CD4-positive, alpha-beta T cell (primary cell): ENCODE data around the gene SIMC1. TPM values are rescaled to one million over a fixed set of nuclear protein-coding genes. Genes with fewer than 3 reads are reported as not detected.
A peak's percentile ranks its signal among the peaks of the same experiment; 100 is the strongest.

Experiments
- ATAC-seq: fragments of 200-7000 bp; cut with Tn5 transposase; one replicate; pipeline ENCODE4 v1.10.0; 2022; ENCODE audit warnings: mild to moderate bottlenecking; ENCODE audit not compliant: poor library complexity
- CTCF ChIA-PET: fragments of 350-600 bp; sonication (Branson Sonifier 250); formaldehyde crosslinking; loops from one replicate; lab custom pipeline; 2021; ENCODE audit warnings: antibody characterized with exemption, inconsistent platforms; lab: Charles Lee
- POLR2A ChIA-PET: fragments of 350-600 bp; sonication (Branson Sonifier 250); formaldehyde crosslinking; loops from one replicate; lab custom pipeline; 2021; ENCODE audit warnings: antibody characterized with exemption, inconsistent platforms; lab: Charles Lee
- DNase-seq, 14 experiments: peaks; one replicate each; pipeline ENCODE4 v3.0.0-alpha.2; 2013 to 2020; ENCODE audit warnings: mixed read lengths in 2 of 14
- H3K27ac ChIP-seq, 2 donors: one replicate each; pipeline versions ENCODE4 v1.5.1 to v1.7.0; 2013; ENCODE audit warnings: low read length in 2 of 2, low read depth in 1 of 2, mild to moderate bottlenecking in 1 of 2
- H3K27me3 ChIP-seq, 2 experiments: 1 replicate in 1 of 2; 2 replicates in 1 of 2; pipeline versions ENCODE4 v1.6.1 to v1.7.0; 2013; ENCODE audit warnings: low read length in 2 of 2, control low read depth in 1 of 2, mild to moderate bottlenecking in 1 of 2, moderate library complexity in 1 of 2; ENCODE audit not compliant: insufficient read depth in 2 of 2, control insufficient read depth in 1 of 2
- H3K36me3 ChIP-seq: one replicate; pipeline ENCODE4 v1.6.1; 2013; ENCODE audit warnings: low read length, control low read depth; ENCODE audit not compliant: insufficient read depth
- H3K4me1 ChIP-seq: one replicate; pipeline ENCODE4 v1.6.1; 2013; ENCODE audit warnings: low read length, control low read depth; ENCODE audit not compliant: insufficient read depth
- H3K4me3 ChIP-seq: one replicate; pipeline ENCODE4 v1.5.1; 2013; ENCODE audit warnings: mild to moderate bottlenecking, low read length, moderate library complexity
- H3K9me3 ChIP-seq, 2 experiments: 1 replicate in 1 of 2; 2 replicates in 1 of 2; pipeline versions ENCODE4 v1.6.1 to v1.7.0; 2013; ENCODE audit warnings: low read length in 2 of 2, mild to moderate bottlenecking in 2 of 2, control low read depth in 1 of 2, moderate library complexity in 1 of 2; ENCODE audit not compliant: control insufficient read depth in 1 of 2, insufficient read depth in 1 of 2
- H3K27ac Mint-ChIP-seq: one replicate; pipeline ENCODE4 v1.8.0; 2020; ENCODE audit warnings: mixed read lengths
- H3K27me3 Mint-ChIP-seq: one replicate; pipeline ENCODE4 v1.8.0; 2021; ENCODE audit warnings: mixed read lengths
- H3K36me3 Mint-ChIP-seq: one replicate; pipeline ENCODE4 v1.8.0; 2021; ENCODE audit warnings: low read depth, mixed read lengths
- H3K4me1 Mint-ChIP-seq: one replicate; pipeline ENCODE4 v1.8.0; 2021; ENCODE audit warnings: low read depth, mixed read lengths
- H3K4me3 Mint-ChIP-seq: one replicate; pipeline ENCODE4 v1.8.0; 2020; ENCODE audit warnings: mild to moderate bottlenecking, mixed read lengths
- H3K9me3 Mint-ChIP-seq: one replicate; pipeline ENCODE4 v1.8.0; 2020; ENCODE audit warnings: mixed read lengths
- CTCF ChIP-seq: fragments of 200-600 bp; IDR thresholded peaks from one replicate; pipeline ENCODE4 v1.8.0; 2022; ENCODE audit warnings: antibody characterized with exemption, mild to moderate bottlenecking
- intact Hi-C, 2 experiments: fragments of 100-400 bp; cut with DNase I in 1 of 2; cut with micrococcal nuclease in 1 of 2; formaldehyde crosslinking; loops; one replicate each; pipeline versions ENCODE4 v1.15.1 to v1.9.0; 2023 to 2025; cut with DNase I, micrococcal nuclease
- total RNA-seq, 174 experiments: library from RNA in 2 of 174; stranded (reverse) in 2 of 174; gene quantifications; one replicate each; pipeline ENCODE4 v1.2.3 and lab custom pipeline; 2021 to 2026

Gene SIMC1
- total RNA-seq, 2 experiments from 2014 or later, result 15.4 to 17.4 TPM

GRCh38 chr5:176389135-176390123, 151.2 kb downstream of the SIMC1 start:
- POLR2A ChIA-PET, result interaction anchor here (0.9 to 4.8 kb wide), 11 partner anchors 15 to 744 kb away, joined by 3 to 77 read pairs (median 7); partner anchors contain the start of genes ARL10, FAF2, KIAA1191 and RNF44
- H3K27me3 ChIP-seq, result no peaks in the 10 kb centered on the region
- peak overlapping the region; percentile 87 to 95 for H3K27ac ChIP-seq
- Mint-ChIP-seq H3K36me3 (peaks cover 59% of the 10 kb centered on the region), H3K27ac (peak overlapping the region; percentile 97), H3K9me3 (no peaks in the 10 kb centered on the region), H3K27me3 (no peaks in the 10 kb centered on the region), H3K4me1 (peaks cover 38% of the 10 kb centered on the region), H3K4me3 (peak overlapping the region; percentile 98)
- peaks cover 0 to 5% of the 10 kb centered on the region in 2 experiments for H3K9me3 ChIP-seq
- H3K4me3 ChIP-seq, result peak overlapping the region; percentile 79
- no peak for TF ChIP-seq CTCF
- CTCF ChIA-PET, result no interaction called here
- ATAC-seq (peak; percentile 35), DNase-seq (no peak)
- intact Hi-C loops, result loop anchor here (2.0 to 10.0 kb wide), 6 partner anchors 59 to 1168 kb away; partner anchors contain the start of genes FAF2 (in 2 of the 2), FGFR4 (in 1 of the 2), LMAN2 (in 1 of the 2) and RGS14 (in 1 of the 2)
- H3K36me3 ChIP-seq, result peaks cover 41% of the 10 kb centered on the region
- H3K4me1 ChIP-seq, result peaks cover 33% of the 10 kb centered on the region

- Mint-ChIP-seq H3K27ac (peak overlapping the region; percentile 97), H3K9me3 (no peaks in the 10 kb centered on the region), H3K4me1 (peaks cover 27% of the 10 kb centered on the region), H3K27me3 (no peaks in the 10 kb centered on the region), H3K36me3 (peaks cover 46% of the 10 kb centered on the region), H3K4me3 (peak overlapping the region; percentile 38)
- ChIA-PET CTCF (interaction anchor here (1.9 kb wide), 1 partner anchor 57 kb away, joined by 5 read pairs; the partner anchor contains the start of gene FAF2), POLR2A (interaction anchor here (1.2 to 4.8 kb wide), 3 partner anchors 24 to 146 kb away, joined by 3 to 77 read pairs (median 29); partner anchors contain the start of genes KIAA1191 and RNF44)
- Histone ChIP-seq H3K36me3 (peaks cover 24% of the 10 kb centered on the region), H3K9me3 (peaks cover 0 to 5% of the 10 kb centered on the region in 2 experiments), H3K4me3 (no peak overlapping the region), H3K27me3 (no peaks in the 10 kb centered on the region), H3K27ac (no peak overlapping the region), H3K4me1 (peaks cover 33% of the 10 kb centered on the region)
- DNase-seq, result no peak
- no peak for ATAC-seq
- no peak for TF ChIP-seq CTCF
- intact Hi-C loops, result loop anchor here in 1 of 2 experiments (2.0 kb wide), 1 partner anchor 257 kb away; no protein-coding TSS in a partner anchor
Observed at GRCh38 chr5:176391479-176391878, 153.3 kb downstream of the SIMC1 start.

- Mint-ChIP-seq H3K4me1 (peaks cover 22% of the 10 kb centered on the region), H3K36me3 (peaks cover 46% of the 10 kb centered on the region), H3K9me3 (no peaks in the 10 kb centered on the region), H3K27me3 (no peaks in the 10 kb centered on the region), H3K4me3 (peak overlapping the region; percentile 38), H3K27ac (peak overlapping the region; percentile 97)
- H3K9me3 ChIP-seq, result peaks cover 0 to 5% of the 10 kb centered on the region in 2 experiments
- peaks cover 25% of the 10 kb centered on the region for H3K36me3 ChIP-seq
- intact Hi-C loops, result loop anchor here in 1 of 2 experiments (1.0 to 2.0 kb wide), 2 partner anchors 21 to 257 kb away; no protein-coding TSS in a partner anchor
- no peak overlapping the region for H3K4me3 ChIP-seq
- no peak overlapping the region for H3K27ac ChIP-seq
- ChIA-PET POLR2A (interaction anchor here (1.2 kb wide), 1 partner anchor 24 kb away, joined by 3 read pairs; no protein-coding TSS in a partner anchor), CTCF (interaction anchor here (1.9 kb wide), 1 partner anchor 56 kb away, joined by 5 read pairs; the partner anchor contains the start of gene FAF2)
- no peaks in the 10 kb centered on the region for H3K27me3 ChIP-seq
- TF ChIP-seq CTCF, result no peak
- ATAC-seq (no peak), DNase-seq (no peak)
- peaks cover 28% of the 10 kb centered on the region for H3K4me1 ChIP-seq
Observed at GRCh38 chr5:176391999-176392398, 153.8 kb downstream of the SIMC1 start.
